Fibroblast of the aortic adventitia (primary cell): ENCODE data around the gene PTPRG. TPM values are rescaled to one million over a fixed set of nuclear protein-coding genes. Genes with fewer than 3 reads are reported as not detected.

Source experiments
- DNase-seq: peaks from one replicate; pipeline ENCODE4 v3.0.0-alpha.2; 2010; ENCODE audit warnings: low read depth
- H3K4me3 ChIP-seq: 2 replicates; pipeline ENCODE4 v1.5.1; 2011; ENCODE audit warnings: low read depth, mild to moderate bottlenecking, control low read depth, low read length, moderate library complexity
- CTCF ChIP-seq: IDR thresholded peaks from 2 replicates; pipeline ENCODE4 v1.5.1; 2011; ENCODE audit warnings: mild to moderate bottlenecking, low read length, control low read depth, inconsistent platforms; ENCODE audit not compliant: insufficient read depth
- total RNA-seq: library from RNA; depleted of rRNA; stranded (reverse); fragments of >200 nt; gene quantifications from 2 replicates; pipeline ENCODE4 v1.2.3, GENCODE V29; 2012; ENCODE audit warnings: low replicate concordance

PTPRG gene
- total RNA-seq, 1 donor, result 52.0 TPM

- no peak for TF ChIP-seq CTCF
- no peak for DNase-seq
- no peak overlapping the region for H3K4me3 ChIP-seq
Measured at GRCh38 chr3:61964566-61964965, 403.2 kb downstream of the PTPRG start.

GRCh38 chr3:61965770-61966131, 404.4 kb downstream of the PTPRG start:
- TF ChIP-seq CTCF, result no peak
- DNase-seq, result no peak
- H3K4me3 ChIP-seq, result no peak overlapping the region

GRCh38 chr3:61966200-61966599, 404.8 kb downstream of the PTPRG start:
- no peak for DNase-seq
- TF ChIP-seq CTCF, result no peak
- no peak overlapping the region for H3K4me3 ChIP-seq

GRCh38 chr3:61967019-61967418, 405.6 kb downstream of the PTPRG start:
- no peak overlapping the region for H3K4me3 ChIP-seq
- no peak for TF ChIP-seq CTCF
- no peak for DNase-seq

GRCh38 chr3:61967937-61968336, 406.6 kb downstream of the PTPRG start:
- H3K4me3 ChIP-seq, result no peak overlapping the region
- no peak for TF ChIP-seq CTCF
- DNase-seq, result no peak

GRCh38 chr3:61974662-61975061, 413.3 kb downstream of the PTPRG start:
- no peak for DNase-seq
- TF ChIP-seq CTCF, result no peak
- H3K4me3 ChIP-seq, result no peak overlapping the region

- peak; percentile 25 for DNase-seq
- TF ChIP-seq CTCF, result no peak
- H3K4me3 ChIP-seq, result no peak overlapping the region
Measured at GRCh38 chr3:61975199-61975598, 413.8 kb downstream of the PTPRG start.
